GM12875 (cell line): ENCODE results near the gene MICAL3.
"Not testable (repeated sequence)": the region's sequence is repeated elsewhere in the genome, so short reads cannot be mapped to it uniquely, and the experiment has no call there.

Source experiments
- H3K4me3 ChIP-seq: one replicate; pipeline ENCODE4 v1.5.1; 2011; ENCODE audit warnings: low read depth, low read length, control low read depth
- TF ChIP-seq, protein P1 (sequence below): IDR thresholded peaks from 2 replicates; pipeline ENCODE4 v1.5.1; 2011; ENCODE audit warnings: low read depth, mild to moderate bottlenecking, control low read depth, inconsistent platforms, low read length, moderate library complexity, borderline replicate concordance; ENCODE audit not compliant: insufficient read depth

MICAL3 gene

DNA sequence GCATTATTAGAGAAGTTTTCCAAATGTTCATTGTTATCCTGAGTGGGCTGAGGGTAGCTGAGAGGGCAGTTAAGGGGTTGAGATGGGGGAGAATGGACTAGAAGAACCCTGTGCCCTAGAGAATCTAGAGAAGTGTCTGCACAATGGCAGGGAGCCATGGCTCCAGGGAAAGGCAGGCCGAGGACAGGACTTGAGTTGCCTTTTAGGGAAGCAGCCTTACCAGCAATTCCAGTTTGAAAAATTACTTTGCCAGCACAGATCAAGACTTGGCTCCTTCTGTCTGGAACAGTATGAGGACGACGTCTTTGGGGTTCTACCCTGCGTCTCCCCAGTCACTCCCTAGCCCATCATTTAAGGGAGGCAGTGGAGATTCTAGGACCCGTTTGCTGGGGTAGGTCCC, 25.7 kb upstream of the MICAL3 start:
- H3K4me3 ChIP-seq = no peak overlapping the region
- TF ChIP-seq, protein P1, sequence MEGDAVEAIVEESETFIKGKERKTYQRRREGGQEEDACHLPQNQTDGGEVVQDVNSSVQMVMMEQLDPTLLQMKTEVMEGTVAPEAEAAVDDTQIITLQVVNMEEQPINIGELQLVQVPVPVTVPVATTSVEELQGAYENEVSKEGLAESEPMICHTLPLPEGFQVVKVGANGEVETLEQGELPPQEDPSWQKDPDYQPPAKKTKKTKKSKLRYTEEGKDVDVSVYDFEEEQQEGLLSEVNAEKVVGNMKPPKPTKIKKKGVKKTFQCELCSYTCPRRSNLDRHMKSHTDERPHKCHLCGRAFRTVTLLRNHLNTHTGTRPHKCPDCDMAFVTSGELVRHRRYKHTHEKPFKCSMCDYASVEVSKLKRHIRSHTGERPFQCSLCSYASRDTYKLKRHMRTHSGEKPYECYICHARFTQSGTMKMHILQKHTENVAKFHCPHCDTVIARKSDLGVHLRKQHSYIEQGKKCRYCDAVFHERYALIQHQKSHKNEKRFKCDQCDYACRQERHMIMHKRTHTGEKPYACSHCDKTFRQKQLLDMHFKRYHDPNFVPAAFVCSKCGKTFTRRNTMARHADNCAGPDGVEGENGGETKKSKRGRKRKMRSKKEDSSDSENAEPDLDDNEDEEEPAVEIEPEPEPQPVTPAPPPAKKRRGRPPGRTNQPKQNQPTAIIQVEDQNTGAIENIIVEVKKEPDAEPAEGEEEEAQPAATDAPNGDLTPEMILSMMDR = no peak

DNA sequence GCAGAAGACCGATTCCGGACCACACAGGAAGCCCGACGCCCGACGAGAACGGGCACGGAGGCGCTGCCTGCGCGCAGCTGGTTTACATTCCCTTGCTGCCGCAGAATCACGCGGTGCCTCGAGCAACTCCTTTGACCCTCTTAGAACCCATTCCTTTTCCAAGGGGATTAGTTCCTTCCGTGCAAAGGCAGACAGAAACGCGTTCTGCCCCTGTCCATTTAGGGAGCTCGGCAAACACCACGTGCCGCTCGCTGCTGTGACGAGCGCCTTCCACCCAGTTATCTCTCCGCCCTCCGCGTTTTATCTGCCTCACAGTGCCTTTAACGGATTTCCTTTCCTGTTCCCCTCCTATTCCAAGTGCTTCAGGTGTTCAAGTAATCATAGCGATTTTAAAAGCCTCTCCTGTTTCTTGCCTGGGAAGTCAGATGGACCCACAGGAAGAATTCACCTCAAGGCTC, 24.1 kb upstream of the MICAL3 start:
- TF ChIP-seq, protein P1 = no peak
- H3K4me3 ChIP-seq = no peak overlapping the region

DNA sequence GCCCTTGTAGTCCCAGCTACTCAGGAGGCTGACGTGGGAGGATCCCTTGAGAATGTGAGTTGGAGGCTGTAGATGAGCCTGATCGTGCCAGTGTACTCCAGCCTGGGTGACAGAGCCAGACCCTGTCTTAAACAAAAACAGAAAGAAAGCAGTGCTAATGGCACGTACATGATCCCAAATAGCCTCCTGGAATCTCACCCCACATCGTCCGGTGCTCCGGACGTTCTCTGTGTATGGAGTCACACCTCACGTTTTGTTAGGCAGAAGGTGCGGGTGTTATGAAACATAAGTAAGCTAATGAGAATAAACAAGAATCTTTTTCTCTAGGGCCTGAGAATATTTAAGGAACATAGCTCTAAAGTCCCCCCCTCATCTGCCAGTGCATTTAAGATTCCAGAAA, 23.7 kb upstream of the MICAL3 start:
- TF ChIP-seq, protein P1 = no peak

GRCh38 chr22:18045794-18046193, 21.4 kb upstream of the MICAL3 start:
- TF ChIP-seq, protein P1 = no peak
- H3K4me3 ChIP-seq = no peak overlapping the region

More for the DNA sequence above, 23.7 kb upstream of the MICAL3 start:
- no peak overlapping the region for H3K4me3 ChIP-seq

- H3K4me3 ChIP-seq = no peak overlapping the region
- TF ChIP-seq, protein P1 = no peak
Measured at GRCh38 chr22:18044548-18045271, 20.3 kb upstream of the MICAL3 start.

DNA sequence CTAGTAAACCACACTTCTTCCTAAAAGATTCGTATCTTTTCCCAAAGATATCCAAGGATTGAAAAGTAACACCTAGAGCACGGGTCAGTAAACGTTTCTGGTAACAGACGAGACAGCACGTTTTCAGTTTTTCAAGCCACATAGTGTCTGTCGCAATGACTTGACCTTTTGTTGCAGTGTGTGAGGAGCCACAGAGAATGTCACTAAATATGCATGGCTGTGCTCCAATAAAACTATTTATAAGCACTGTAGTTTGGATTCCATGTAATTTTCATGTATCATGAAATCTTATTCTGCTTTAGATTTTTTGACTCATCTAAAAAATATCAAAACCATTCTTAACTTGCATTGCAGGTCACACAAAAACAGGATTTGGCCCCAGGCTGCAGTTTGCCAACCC, 18.3 kb upstream of the MICAL3 start:
- TF ChIP-seq, protein P1 = no peak
- no peak overlapping the region for H3K4me3 ChIP-seq

DNA sequence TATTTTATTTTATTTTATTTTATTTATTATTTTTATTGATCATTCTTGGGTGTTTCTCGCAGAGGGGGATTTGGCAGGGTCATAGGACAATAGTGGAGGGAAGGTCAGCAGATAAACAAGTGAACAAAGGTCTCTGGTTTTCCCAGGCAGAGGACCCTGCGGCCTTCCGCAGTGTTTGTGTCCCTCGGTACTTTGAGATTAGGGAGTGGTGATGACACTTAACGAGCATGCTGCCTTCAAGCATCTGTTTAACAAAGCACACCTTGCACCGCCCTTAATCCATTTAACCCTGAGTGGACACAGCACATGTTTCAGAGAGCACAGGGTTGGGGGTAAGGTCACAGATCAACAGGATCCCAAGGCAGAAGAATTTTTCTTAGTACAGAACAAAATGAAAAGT, 16.5 kb upstream of the MICAL3 start:
- not testable (repeated sequence) for H3K4me3 ChIP-seq
